BE2C (cell line): ENCODE results near the gene POU5F1.

Experiments used
- DNase-seq: peaks from one replicate; pipeline ENCODE4 v3.0.0-alpha.2; 2020
- H3K27me3 ChIP-seq: fragments of 250-450 bp; sonication (Bioruptor Pico); 2 replicates; pipeline ENCODE4 v1.5.1; 2020; ENCODE audit warnings: mild to moderate bottlenecking
- H3K36me3 ChIP-seq: fragments of 250-450 bp; sonication (Bioruptor Pico); 2 replicates; pipeline ENCODE4 v1.5.1; 2020; ENCODE audit warnings: mild to moderate bottlenecking
- H3K4me1 ChIP-seq: fragments of 250-450 bp; sonication (Bioruptor Pico); 2 replicates; pipeline ENCODE4 v1.5.1; 2020
- H3K4me3 ChIP-seq: 2 replicates; pipeline ENCODE4 v1.5.1; 2011; ENCODE audit warnings: low read depth, low read length
- H3K9me3 ChIP-seq: fragments of 250-450 bp; sonication (Bioruptor Pico); 2 replicates; pipeline ENCODE4 v1.5.1; 2020
- CTCF ChIP-seq: IDR thresholded peaks from 2 replicates; pipeline ENCODE4 v1.5.1; 2012; ENCODE audit warnings: mild to moderate bottlenecking, low read depth, low read length

Gene POU5F1

DNA sequence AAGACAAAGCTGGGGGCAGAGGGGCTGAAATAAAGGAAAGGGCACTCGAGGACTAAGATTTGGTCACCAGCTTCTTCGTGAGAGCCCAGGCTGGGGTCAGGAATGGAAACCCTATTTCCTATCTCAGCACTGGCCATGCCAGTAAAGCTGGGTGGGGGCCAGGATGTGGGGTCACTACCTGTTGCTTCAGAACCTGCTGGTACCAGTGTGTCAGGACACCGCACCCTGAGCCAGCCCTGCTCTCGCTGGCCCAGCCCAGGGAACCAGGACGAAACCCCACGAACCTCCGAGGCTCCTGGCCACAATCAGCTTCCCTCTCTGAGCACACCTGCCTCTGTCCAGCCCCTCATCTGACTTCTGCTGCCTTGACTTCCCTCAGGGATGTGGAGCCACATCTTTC is 52.3 kb downstream of the POU5F1 start:
- H3K4me3 ChIP-seq = no peak overlapping the region
- peaks cover 28% of the 10 kb centered on the region for H3K27me3 ChIP-seq
- no peaks in the 10 kb centered on the region for H3K9me3 ChIP-seq
- H3K4me1 ChIP-seq = no peaks in the 10 kb centered on the region
- no peak for TF ChIP-seq CTCF
- H3K36me3 ChIP-seq = no peaks in the 10 kb centered on the region
- DNase-seq = no peak

DNA sequence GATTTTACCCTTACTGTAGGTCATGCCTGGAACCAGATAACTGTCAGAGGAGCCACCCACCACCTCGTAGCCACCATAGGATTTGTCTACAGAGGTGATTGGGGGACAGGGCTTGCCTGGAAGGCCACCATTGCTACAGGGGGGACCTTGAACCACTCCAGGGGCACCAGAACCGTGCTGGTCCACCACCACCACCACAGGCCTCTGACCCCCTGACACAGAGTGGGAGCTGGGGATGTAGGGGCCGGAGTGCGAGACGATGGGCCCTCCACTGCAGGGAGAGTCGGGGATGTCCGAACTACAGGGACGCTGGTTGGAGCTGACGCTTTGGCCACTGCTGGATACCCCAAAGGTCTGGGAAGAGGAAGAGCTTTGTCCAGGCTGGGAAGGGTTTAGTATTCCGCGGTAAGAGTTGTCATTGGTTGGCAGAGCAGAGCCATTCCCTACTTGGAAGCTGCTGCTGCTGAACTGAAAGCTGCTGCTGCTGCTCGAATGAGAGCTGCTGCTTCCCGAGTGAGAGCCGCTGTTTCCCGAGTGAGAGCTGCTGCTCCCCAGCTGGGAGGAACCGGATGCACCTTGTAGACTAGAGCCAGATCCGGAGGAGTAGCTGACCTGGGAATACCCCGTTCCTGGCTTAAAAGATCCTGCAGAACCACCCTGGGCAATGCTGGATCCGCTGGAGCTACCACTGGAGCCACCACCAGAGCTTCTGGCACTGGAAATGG is 53.7 kb downstream of the POU5F1 start:
- Histone ChIP-seq H3K4me1 (no peaks in the 10 kb centered on the region), H3K36me3 (no peaks in the 10 kb centered on the region), H3K9me3 (no peaks in the 10 kb centered on the region), H3K4me3 (no peak overlapping the region), H3K27me3 (peaks cover 40% of the 10 kb centered on the region)
- no peak for DNase-seq
- TF ChIP-seq CTCF = no peak

DNA sequence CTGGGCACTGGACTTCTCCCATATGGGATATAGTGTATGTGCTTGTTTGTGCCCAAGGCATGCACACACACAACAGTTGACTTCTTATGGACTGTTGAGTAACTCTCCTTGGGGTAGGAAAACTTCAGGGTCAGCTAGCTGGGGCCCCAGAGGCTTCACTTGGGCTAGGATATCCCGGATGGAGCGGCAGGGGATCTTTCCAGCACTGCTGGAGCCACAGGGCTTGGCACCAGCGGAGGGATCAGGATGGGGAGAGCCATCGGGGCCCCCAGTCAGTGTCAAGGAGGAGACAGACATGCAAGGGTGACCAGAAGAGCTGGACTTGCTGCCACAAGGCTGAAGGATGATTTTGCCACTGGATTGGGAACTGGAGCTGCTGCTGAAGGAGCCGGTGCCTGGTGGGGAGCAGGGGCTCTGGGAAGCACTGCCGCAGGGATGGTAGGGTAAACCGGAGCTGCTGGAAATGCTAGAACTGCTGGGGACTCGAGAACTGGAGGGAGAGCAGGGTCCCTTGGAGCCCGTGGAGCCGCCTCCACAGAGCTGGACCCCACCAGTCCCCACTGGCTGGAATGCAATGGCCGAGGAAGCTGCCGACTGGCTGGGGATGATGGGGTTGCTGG is 54.4 kb downstream of the POU5F1 start:
- TF ChIP-seq CTCF = no peak
- no peaks in the 10 kb centered on the region for H3K9me3 ChIP-seq
- H3K4me3 ChIP-seq = no peak overlapping the region
- H3K36me3 ChIP-seq = no peaks in the 10 kb centered on the region
- no peak for DNase-seq
- peaks cover 44% of the 10 kb centered on the region for H3K27me3 ChIP-seq
- no peaks in the 10 kb centered on the region for H3K4me1 ChIP-seq

DNA sequence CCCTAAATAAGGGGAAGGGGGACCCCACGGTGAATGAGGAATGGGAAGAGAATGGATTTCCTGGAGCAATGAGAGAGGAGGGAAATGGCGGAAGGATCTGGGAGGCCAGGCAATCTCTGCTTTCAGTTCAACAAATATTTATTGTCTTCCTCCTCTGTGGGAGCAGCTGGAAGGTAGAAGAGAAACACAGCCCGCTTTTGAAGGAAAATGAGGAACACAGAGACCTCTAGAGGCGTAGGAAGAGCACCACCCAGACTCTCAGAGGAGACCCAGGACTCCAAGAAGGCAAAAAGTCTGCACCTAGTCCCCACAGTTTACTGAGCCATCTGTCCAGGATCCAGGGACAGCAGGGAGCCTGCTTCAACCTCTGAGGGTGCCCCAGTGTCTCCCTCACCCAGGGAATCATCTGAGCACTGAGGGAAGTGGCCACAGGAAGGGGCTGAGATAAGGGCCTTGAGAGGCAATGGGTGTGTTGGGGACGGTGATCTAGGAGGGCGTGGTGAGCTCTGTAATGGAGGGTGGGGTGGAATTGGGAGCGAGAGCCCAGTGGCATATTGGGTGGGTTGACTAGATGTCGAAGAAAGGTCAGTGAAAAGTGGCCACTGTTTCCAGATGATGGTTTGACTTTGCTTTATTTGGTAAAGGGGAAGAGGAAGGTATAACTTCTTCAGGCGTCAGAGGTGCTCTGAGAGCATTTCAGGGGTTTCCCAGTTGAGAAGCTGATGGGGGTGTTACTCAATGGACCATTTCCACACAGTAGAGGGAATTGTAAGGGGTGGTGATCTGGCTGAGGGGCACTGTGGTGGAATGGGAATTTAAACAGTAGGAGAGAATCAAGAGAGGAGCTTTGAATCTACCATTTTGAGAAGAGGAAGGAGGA is 55.3 kb downstream of the POU5F1 start:
- no peak overlapping the region for H3K4me3 ChIP-seq

GRCh38 chr6:31114541-31114878 is 56.0 kb downstream of the POU5F1 start, which contains the start of gene PSORS1C1:
PSORS1C1 (plus strand) TSS chr6:31114800; CDS start chr6:31129633, 14,833 bp downstream.
- peaks cover 56% of the 10 kb centered on the region for H3K27me3 ChIP-seq
- DNase-seq = no peak
- no peaks in the 10 kb centered on the region for H3K36me3 ChIP-seq
- no peak within 1 kb of the TSS for H3K4me3 ChIP-seq
- H3K4me1 ChIP-seq = no peaks in the 10 kb centered on the region
- H3K9me3 ChIP-seq = no peaks in the 10 kb centered on the region
- TF ChIP-seq CTCF = no peak

More for the DNA sequence above, 55.3 kb downstream of the POU5F1 start:
- Histone ChIP-seq H3K36me3 (no peaks in the 10 kb centered on the region), H3K9me3 (no peaks in the 10 kb centered on the region), H3K4me1 (no peaks in the 10 kb centered on the region), H3K27me3 (peaks cover 49% of the 10 kb centered on the region)
- DNase-seq = no peak
- no peak for TF ChIP-seq CTCF
